K562 (cell line): ENCODE measurements around the gene PLEKHA7. TPM values are rescaled to one million over a fixed set of nuclear protein-coding genes. Genes with fewer than 3 reads are reported as not detected.

Source experiments
- ATAC-seq: fragments of 200-7000 bp; cut with Tn5 transposase; 3 replicates; pipeline ENCODE4 v1.9.1; 2020; ENCODE audit warnings: moderate library complexity
- BruUV-seq: library from RNA; stranded (reverse); fragments of 400-500 nt; replicated peaks from 2 replicates; lab custom pipeline; 2021; lab: Mats Ljungman, UMichigan
- CTCF ChIA-PET: fragments of 300-600 bp; formaldehyde crosslinking; extraction: SDS; loops from one replicate; lab custom pipeline; 2021; ENCODE audit warnings: low intra/inter-chr PET ratio; lab: Yijun Ruan, JAX
- POLR2A ChIA-PET: fragments of 300-600, 350-650 bp; sonication (Branson Sonifier 250); formaldehyde crosslinking; extraction: SDS; loops from one replicate; lab custom pipeline; 2021; ENCODE audit warnings: antibody characterized with exemption, inconsistent platforms; lab: Yijun Ruan, JAX
- DNase-seq, 4 experiments: peaks; one replicate each; pipeline versions ENCODE4 v3.0.0 to v3.0.0-alpha.2; 2011 to 2018; ENCODE audit warnings: low spot score in 3 of 4, mixed read lengths in 3 of 4; ENCODE audit errors: extremely low read depth in 1 of 4
- FAIRE-seq: peaks from 2 replicates; lab custom pipeline; 2011; peaks lifted over from hg19 to GRCh38; lab: Jason Lieb, UNC
- H2AFZ ChIP-seq: 2 replicates; pipeline ENCODE4 v1.6.0; 2011; ENCODE audit warnings: low read depth, low read length, control low read depth, inconsistent platforms
- H3K27ac ChIP-seq: fragments of 200-600 bp; 3 replicates; pipeline ENCODE4 v1.8.0; 2011; ENCODE audit warnings: low read depth, mild to moderate bottlenecking, control low read depth, inconsistent platforms, low read length, moderate library complexity, mixed read lengths; ENCODE audit errors: extremely low read depth
- H3K27me3 ChIP-seq, 2 experiments: fragments of 300-600 bp in 1 of 2; 2 replicates in 1 of 2; 3 replicates in 1 of 2; pipeline versions ENCODE4 v1.6.0 to v1.8.0; 2011; ENCODE audit warnings: inconsistent platforms in 2 of 2, low read length in 2 of 2, mild to moderate bottlenecking in 1 of 2, mixed read lengths in 1 of 2, moderate library complexity in 1 of 2; ENCODE audit not compliant: control insufficient read depth in 2 of 2, insufficient read depth in 2 of 2
- H3K36me3 ChIP-seq: fragments of 300-600 bp; 3 replicates; pipeline ENCODE4 v1.8.0; 2011; ENCODE audit warnings: mild to moderate bottlenecking, low read length, inconsistent platforms; ENCODE audit not compliant: control insufficient read depth, insufficient read depth
- H3K4me1 ChIP-seq, 2 experiments: fragments of 200-600 bp in 1 of 2; replicated peaks in 1 of 2; 2 replicates in 1 of 2; 3 replicates in 1 of 2; pipeline versions ENCODE4 v1.5.1 to v1.8.0; 2011; ENCODE audit warnings: inconsistent platforms in 2 of 2, low read length in 2 of 2, mild to moderate bottlenecking in 1 of 2, mixed read lengths in 1 of 2, moderate library complexity in 1 of 2; ENCODE audit not compliant: control insufficient read depth in 2 of 2, insufficient read depth in 2 of 2
- H3K4me2 ChIP-seq: 2 replicates; pipeline ENCODE4 v1.6.1; 2011; ENCODE audit warnings: low read length, control low read depth, inconsistent platforms, mixed read lengths; ENCODE audit not compliant: insufficient read depth
- H3K4me3 ChIP-seq: fragments of 200-600 bp; sonication (generic), shearing (Covaris generic); 2 replicates; pipeline ENCODE4 v1.5.1; 2016; ENCODE audit warnings: control low read depth, inconsistent platforms
- H3K79me2 ChIP-seq: fragments of 200-600 bp; 3 replicates; pipeline ENCODE4 v1.8.0; 2011; ENCODE audit warnings: low read length, inconsistent platforms; ENCODE audit not compliant: control insufficient read depth, insufficient read depth
- H3K9ac ChIP-seq, 2 experiments: 2 replicates each; pipeline versions ENCODE4 v1.6.0 to v1.6.1; 2011; ENCODE audit warnings: low read depth in 2 of 2, low read length in 2 of 2, control low read depth in 1 of 2, inconsistent platforms in 1 of 2, mild to moderate bottlenecking in 1 of 2, mixed read lengths in 1 of 2; ENCODE audit not compliant: insufficient read depth in 1 of 2
- H3K9me1 ChIP-seq: one replicate; pipeline ENCODE4 v1.6.0; 2011; ENCODE audit warnings: inconsistent platforms, mild to moderate bottlenecking, low read length, moderate library complexity; ENCODE audit not compliant: control insufficient read depth, insufficient read depth
- H3K9me3 ChIP-seq: replicated peaks from 2 replicates; pipeline ENCODE4 v1.5.1; 2011; ENCODE audit warnings: low read depth, low read length, inconsistent platforms; ENCODE audit not compliant: control insufficient read depth, insufficient read depth
- H4K20me1 ChIP-seq: replicated peaks from 2 replicates; pipeline ENCODE4 v1.6.1; 2011; ENCODE audit warnings: low read length, inconsistent platforms, mixed read lengths; ENCODE audit not compliant: control insufficient read depth, insufficient read depth
- ELK3 ChIP-seq: fragments of 450-650 bp; formaldehyde crosslinking; IDR thresholded peaks from 2 replicates; pipeline ENCODE4 v1.4.0; 2020; ENCODE audit warnings: mild to moderate bottlenecking
- KAT2B ChIP-seq: IDR thresholded peaks from one replicate; pipeline ENCODE4 v1.6.1; 2012; ENCODE audit warnings: low read depth, mild to moderate bottlenecking, control low read depth, inconsistent platforms, low read length, moderate library complexity
- KAT8 ChIP-seq: fragments of 450-650 bp; IDR thresholded peaks from 2 replicates; pipeline ENCODE4 v1.6.1; 2016; ENCODE audit warnings: low read depth, mild to moderate bottlenecking
- KLF6 ChIP-seq: fragments of 250-450 bp; sonication (Bioruptor Pico); IDR thresholded peaks from 2 replicates; pipeline ENCODE4 v1.4.0; 2020; ENCODE audit warnings: mild to moderate bottlenecking, moderate library complexity, borderline replicate concordance
- PRMT5 ChIP-seq: sonication (generic); formaldehyde crosslinking; IDR thresholded peaks from 2 replicates; pipeline ENCODE4 v1.5.0; 2020; ENCODE audit warnings: missing genetic modification reagents
- RBM15 ChIP-seq: fragments of 200-400 bp; formaldehyde crosslinking; IDR thresholded peaks from 2 replicates; pipeline ENCODE4 v1.6.1; 2018; ENCODE audit warnings: mild to moderate bottlenecking, low read length, moderate library complexity; ENCODE audit not compliant: insufficient read depth
- RBM39 ChIP-seq: fragments of 200-400 bp; formaldehyde crosslinking; optimal IDR thresholded peaks from 2 replicates; pipeline ENCODE3; 2018; ENCODE audit warnings: low read depth, low read length
- SRSF3 ChIP-seq: fragments of 200-400 bp; formaldehyde crosslinking; IDR thresholded peaks from 2 replicates; pipeline ENCODE4 v1.6.1; 2016; ENCODE audit warnings: mild to moderate bottlenecking, low read length, moderate library complexity; ENCODE audit not compliant: insufficient read depth
- TAL1 ChIP-seq: fragments of 450-650 bp; IDR thresholded peaks from 2 replicates; pipeline ENCODE4 v1.6.1; 2016; ENCODE audit warnings: mild to moderate bottlenecking
- ZBTB5 ChIP-seq: fragments of 450-650 bp; IDR thresholded peaks from 2 replicates; pipeline ENCODE4 v1.6.1; 2017; ENCODE audit warnings: antibody characterized with exemption
- ZNF444 ChIP-seq: fragments of 250-450 bp; sonication (Bioruptor Pico); IDR thresholded peaks from 2 replicates; pipeline ENCODE4 v1.4.0; 2020; ENCODE audit warnings: mild to moderate bottlenecking, moderate library complexity
- ZNF589 ChIP-seq: fragments of 200-800 bp; sonication (Bioruptor generic); IDR thresholded peaks from 2 replicates; pipeline ENCODE4 v1.6.1; 2016; ENCODE audit warnings: low read depth, missing genetic modification characterization, missing compliant biosample characterization
- WGBS: fragments of 100-300 bp; shearing (Covaris generic); methylation state at CpG from one replicate; pipeline ENCODE4 v1.1.6; 2016; ENCODE audit warnings: low coverage, mixed read lengths; ENCODE audit not compliant: insufficient coverage; ENCODE audit errors: missing lambda C conversion rate; 5-methylcytosine and 5-hydroxymethylcytosine counted together
- in situ Hi-C: fragments of 300-500 bp; cut with MboI; formaldehyde crosslinking; loops from 4 replicates; pipeline ENCODE4 v1.15.0; 2018; ENCODE audit warnings: inconsistent platforms, mixed read lengths
- intact Hi-C: fragments of 100-400 bp; cut with micrococcal nuclease; formaldehyde crosslinking; loops from 2 replicates; pipeline ENCODE4 v1.14.2; 2022
- polyA plus RNA-seq, 8 experiments: library from polyadenylated mRNA; depleted of rRNA in 4 of 8; stranded (reverse) in 5 of 8; unstranded in 3 of 8; fragments of >200 nt; fragmentation: Nextera tagmentation in 2 of 8; fragmentation: Illumina TruSeq in 1 of 8; extraction: Ambion mirVana in 2 of 8; extraction: Trizol in 1 of 8; gene quantifications; 2 replicates each; pipeline versions ENCODE4 v1.2.1 to v1.2.3, GENCODE V29; 2011 to 2014; ENCODE audit warnings: inconsistent platforms in 1 of 8, missing spikeins in 1 of 8
- total RNA-seq, 7 experiments: library from RNA; depleted of rRNA in 6 of 7; stranded (reverse); fragments of >200 nt in 6 of 7; fragmentation: Illumina TruSeq in 2 of 7; extraction: Trizol in 2 of 7; gene quantifications; 2 replicates each; pipeline versions ENCODE4 v1.2.1 to v1.2.3, GENCODE V29; 2011 to 2021; ENCODE audit warnings: low replicate concordance in 1 of 7

PLEKHA7 gene
- total and polyA plus RNA-seq, 9 of the 15 experiments (the other 6 are each of a cell fraction or from before 2014, with no cell fraction given), result 0.06 to 0.77 (median 0.20) TPM; not detected in 1

DNA sequence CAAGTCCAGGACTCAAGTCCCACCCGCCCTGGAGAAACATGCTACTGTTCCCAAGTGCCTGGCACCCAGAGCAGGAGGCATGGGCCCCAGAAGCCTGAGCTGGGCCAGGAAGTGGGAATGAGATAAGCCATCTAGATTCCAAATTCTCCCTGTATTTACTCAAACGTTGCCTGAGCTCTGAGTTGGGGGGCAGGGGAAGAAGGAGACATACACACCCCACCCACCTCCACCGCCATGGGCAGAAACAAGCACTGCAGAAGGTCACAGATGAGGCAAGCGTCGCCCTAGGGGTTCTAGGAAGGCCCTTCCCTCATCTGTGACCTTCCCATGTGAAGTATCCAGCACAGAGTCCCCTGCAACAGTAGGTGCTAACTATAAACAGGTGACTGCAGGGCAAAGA, 54.0 kb downstream of the PLEKHA7 start:
- intact Hi-C loops (no loop called here), in situ Hi-C loops (no loop called here)
- Histone ChIP-seq H4K20me1 (no peaks in the 10 kb centered on the region), H3K27ac (no peak overlapping the region), H3K79me2 (no peaks in the 10 kb centered on the region), H3K4me3 (no peak overlapping the region), H2AFZ (no peak overlapping the region), H3K9ac (no peak overlapping the region), H3K4me1 (no peaks in the 10 kb centered on the region; a peak in 1 of 5 replicates), H3K27me3 (peaks cover 7 to 20% of the 10 kb centered on the region in 2 experiments; a peak in 3 of 5 replicates), H3K4me2 (no peak overlapping the region), H3K9me1 (no peaks in the 10 kb centered on the region), H3K9me3 (no peaks in the 10 kb centered on the region), H3K36me3 (no peaks in the 10 kb centered on the region)
- ChIA-PET CTCF (no interaction called here), POLR2A (interaction anchor here (1.2 kb wide), 1 partner anchor 10 kb away, joined by 3 read pairs; no protein-coding TSS in a partner anchor)
- FAIRE-seq (no peak), ATAC-seq (no peak), DNase-seq (no peak)
- 0 out of 2 replicates have a peak, but pooled peaks have one; percentile 17 for TF ChIP-seq ZNF589 (CRISPR knock-in tag)
- no peak for TF ChIP-seq ZNF444
- WGBS, result 6% methylated on average over 5 of the region's 5 CpGs
- no TSS peak for BruUV-seq

DNA sequence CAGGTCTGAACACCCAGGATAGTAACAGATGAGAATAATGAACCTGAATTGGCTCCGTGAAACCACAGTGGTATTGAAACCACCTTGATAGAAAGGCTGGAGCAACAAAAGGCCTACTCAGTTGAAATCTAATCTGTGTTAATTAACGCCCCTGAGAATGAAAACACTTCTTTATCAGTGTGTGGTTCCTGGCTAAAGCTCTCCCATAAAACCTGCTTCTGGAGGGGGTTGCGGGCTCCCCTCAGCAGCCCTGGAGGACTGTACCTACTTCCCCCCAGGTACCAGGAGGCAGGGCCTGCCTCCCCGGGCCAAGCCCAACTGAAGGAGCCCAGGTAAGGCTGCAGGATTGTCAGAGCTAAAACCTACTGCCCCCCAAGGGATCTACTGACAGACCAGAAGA, 54.6 kb downstream of the PLEKHA7 start:
- BruUV-seq, result no TSS peak
- Histone ChIP-seq H3K9me3 (no peaks in the 10 kb centered on the region), H3K4me2 (no peak overlapping the region), H3K27ac (no peak overlapping the region), H3K9ac (no peak overlapping the region), H4K20me1 (no peaks in the 10 kb centered on the region), H3K79me2 (no peaks in the 10 kb centered on the region), H2AFZ (no peak overlapping the region), H3K36me3 (no peaks in the 10 kb centered on the region), H3K9me1 (no peaks in the 10 kb centered on the region), H3K27me3 (peaks cover 11 to 20% of the 10 kb centered on the region in 2 experiments; a peak in 3 of 5 replicates), H3K4me3 (no peak overlapping the region), H3K4me1 (no peaks in the 10 kb centered on the region; a peak in 1 of 5 replicates)
- intact Hi-C loops, result no loop called here
- DNase-seq, result no peak
- 17% methylated on average over 4 of the region's 4 CpGs for WGBS
- POLR2A ChIA-PET, result no interaction called here
- TF ChIP-seq ELK3 (CRISPR knock-in tag) (no peak), KAT8 (no peak), SRSF3 (no peak), RBM39 (no peak), KLF6 (CRISPR knock-in tag) (no peak), ZBTB5 (no peak), RBM15 (no peak), TAL1 (no peak), PRMT5 (CRISPR knock-in tag) (no peak), KAT2B (no peak)
- CTCF ChIA-PET, result no interaction called here
- no peak for FAIRE-seq
- in situ Hi-C loops, result loop anchor here (10.0 kb wide), 1 partner anchor 255 kb away; no protein-coding TSS in a partner anchor
- no peak for ATAC-seq
